Right kidney (tissue), 1 donor: ENCODE measurements around the gene GADD45A.
"Not testable (repeated sequence)": the region's sequence is repeated elsewhere in the genome, so short reads cannot be mapped to it uniquely, and the experiment has no call there.

Experiments
- DNase-seq: peaks from one replicate; pipeline ENCODE4 v3.0.0-alpha.2; 2016

Gene GADD45A

DNA sequence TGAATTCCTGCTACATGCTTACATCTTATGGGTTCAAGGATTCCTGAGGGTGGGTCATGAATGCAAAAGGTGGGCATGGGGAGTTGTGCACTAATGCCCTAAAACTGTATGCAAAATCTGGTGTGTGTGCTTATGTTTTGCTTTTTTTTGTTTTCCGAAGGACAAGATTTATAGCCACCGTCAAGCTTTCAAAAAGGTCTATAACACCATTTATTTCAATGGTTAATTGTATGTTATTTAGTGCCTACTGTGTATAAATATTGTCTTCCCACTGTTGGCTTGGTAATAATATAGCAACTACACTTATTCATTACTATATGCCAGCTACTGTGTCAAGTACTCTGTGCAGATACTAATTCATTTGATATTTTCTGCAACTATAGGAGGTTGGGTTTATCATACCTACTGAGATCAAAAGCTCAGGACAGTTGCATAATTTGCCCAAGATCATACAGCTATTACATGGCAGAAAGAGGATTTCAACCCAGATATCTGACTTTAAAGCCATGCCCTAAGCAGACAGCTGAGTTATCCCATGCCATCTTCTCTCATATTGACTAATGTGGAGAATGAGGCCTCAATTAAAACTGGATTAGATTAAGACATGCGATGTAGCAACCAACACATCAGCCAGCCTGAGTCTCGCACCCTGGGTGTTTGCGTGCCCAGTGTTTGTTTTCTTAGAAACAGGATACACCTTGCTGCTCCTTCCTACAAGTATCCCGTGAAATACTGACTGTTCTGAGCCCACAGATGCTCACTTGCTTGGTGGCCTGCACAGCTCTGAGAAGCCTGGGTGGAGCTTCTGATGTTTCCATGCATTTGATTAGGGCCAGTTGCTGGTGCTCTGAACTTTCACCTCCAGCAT lies 34.6 kb downstream of the GADD45A start:
- DNase-seq = no peak

DNA sequence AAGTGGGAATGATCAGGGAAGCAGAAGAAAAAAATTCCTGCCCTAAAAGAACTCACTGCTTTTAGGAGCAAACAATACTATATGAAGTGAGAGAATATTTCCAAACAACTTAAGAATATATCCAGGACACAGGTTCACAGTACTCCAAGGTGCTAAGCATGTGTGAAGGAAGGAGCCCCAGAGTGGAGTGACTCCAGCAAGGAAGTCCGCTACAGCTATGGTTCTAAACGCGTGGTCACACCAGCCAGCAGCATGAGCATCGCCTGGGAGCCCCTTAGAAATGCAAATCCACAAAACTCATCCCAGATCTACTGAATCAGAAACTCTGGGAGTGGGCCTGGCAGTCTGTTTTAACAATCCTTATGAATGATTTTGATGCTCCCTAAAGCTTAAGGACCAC lies 36.1 kb downstream of the GADD45A start:
- DNase-seq = no peak

DNA sequence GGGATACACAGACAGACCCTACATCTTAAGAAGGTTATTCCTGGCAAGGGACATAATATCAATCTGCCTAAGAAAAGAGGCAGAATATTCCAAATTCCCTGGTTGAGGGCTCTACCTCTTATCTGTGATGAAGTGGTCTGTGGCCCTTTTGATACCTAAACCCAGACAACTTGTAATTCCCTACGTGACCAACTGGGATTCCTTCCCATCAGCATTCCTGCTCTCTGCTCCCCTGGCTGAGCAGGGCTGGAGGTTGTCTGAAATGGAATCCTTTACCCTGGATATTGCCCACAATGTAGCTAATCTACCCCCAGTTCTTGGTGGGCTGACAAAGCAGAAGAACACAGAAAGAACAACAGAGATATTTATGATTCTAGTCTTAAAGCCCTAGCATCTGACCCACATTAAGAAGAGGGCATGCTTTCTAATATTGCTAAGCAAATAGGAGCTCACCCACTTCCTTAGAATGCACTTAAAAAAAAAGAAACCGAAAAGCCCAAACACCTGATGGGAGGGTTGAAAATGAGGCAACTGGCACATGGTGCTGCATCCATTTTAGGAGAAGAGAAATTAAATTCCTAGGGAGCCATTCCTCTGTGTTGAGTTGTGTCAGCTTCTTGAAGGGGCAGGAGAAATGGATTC lies 36.8 kb downstream of the GADD45A start:
- DNase-seq = no peak

GRCh38 chr1:67722292-67722944 lies 37.4 kb downstream of the GADD45A start:
- no peak for DNase-seq

DNA sequence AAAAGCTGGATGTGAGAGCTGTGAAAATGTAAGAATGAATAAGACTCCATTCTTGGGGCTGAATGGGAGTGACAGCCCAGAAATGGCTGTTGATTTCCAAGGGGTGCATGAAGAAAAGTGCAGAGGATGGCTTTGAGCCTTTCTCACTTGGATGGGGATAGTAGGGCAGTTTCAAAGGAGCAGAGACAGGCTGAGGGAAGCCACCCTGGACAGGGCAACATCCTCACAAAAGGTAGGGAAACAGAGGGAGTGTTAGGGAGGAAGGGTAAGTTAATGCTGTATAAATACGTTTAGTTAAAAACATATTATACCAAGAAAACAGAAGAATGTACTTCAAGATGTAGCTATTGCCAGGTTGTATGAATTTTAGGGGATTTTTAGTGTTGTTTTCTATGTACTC lies 38.1 kb downstream of the GADD45A start:
- DNase-seq = no peak

DNA sequence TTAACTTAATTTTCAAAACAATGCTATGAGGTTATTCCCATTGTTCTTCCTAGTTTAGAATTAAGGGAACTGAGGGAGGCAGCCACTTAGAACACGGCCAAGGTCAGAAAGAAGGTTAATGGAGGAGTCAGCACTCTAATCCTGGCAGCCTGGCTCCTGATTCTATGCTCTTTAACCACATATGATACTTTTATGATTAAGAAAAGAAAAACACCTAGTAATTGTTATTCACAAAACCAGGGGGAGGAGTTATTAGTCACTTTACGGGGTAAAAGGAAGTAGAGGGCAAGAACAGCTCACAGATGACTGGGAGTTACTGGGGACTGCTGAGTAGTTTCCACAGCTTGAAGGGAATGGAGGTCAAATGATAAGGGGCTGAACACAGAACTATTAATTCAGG lies 38.6 kb downstream of the GADD45A start:
- DNase-seq = no peak

GRCh38 chr1:67724928-67725560 lies 40.0 kb downstream of the GADD45A start:
- DNase-seq = no peak

GRCh38 chr1:67726224-67726623 lies 41.2 kb downstream of the GADD45A start:
- no peak for DNase-seq

DNA sequence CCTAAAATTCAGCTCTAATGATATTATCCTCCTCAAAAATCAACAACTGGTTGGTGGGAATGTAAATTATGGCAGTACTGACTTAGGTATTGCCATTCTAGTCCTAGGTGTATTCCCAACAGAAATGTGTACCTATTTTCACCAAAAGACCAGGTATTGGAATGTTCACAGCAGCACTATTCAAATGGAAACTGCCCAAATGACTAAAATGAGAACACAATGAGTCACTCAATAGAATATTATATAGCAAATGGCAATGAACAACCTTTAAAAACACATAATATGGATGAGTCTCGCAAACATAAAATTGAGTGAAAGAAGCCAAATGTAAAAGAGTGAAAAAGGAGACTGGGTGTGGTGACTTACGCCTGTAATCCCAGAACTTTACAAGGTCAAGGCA lies 44.9 kb downstream of the GADD45A start:
- DNase-seq = no peak

GRCh38 chr1:67730312-67730711 lies 45.3 kb downstream of the GADD45A start:
- DNase-seq = not testable (repeated sequence)

DNA sequence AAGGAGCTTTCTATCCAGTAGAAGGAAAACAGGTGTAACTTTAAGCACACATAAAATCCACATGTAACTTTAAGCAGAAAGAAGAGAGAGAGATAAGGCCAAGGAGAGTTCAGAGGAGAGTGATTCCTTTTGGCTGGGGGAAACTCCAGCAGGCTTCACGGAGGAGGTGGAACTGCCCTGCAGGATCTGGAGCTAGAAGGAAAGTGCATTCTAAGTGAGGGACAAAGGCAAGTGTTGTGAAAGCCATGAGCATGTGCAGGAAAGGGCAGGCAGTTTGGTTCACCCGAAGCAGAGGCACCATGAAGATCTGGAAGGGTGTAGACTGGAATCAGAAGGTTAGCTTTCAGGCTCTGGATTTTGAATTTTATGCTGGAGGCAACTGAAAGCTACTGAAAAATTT lies 46.3 kb downstream of the GADD45A start:
- DNase-seq = no peak

DNA sequence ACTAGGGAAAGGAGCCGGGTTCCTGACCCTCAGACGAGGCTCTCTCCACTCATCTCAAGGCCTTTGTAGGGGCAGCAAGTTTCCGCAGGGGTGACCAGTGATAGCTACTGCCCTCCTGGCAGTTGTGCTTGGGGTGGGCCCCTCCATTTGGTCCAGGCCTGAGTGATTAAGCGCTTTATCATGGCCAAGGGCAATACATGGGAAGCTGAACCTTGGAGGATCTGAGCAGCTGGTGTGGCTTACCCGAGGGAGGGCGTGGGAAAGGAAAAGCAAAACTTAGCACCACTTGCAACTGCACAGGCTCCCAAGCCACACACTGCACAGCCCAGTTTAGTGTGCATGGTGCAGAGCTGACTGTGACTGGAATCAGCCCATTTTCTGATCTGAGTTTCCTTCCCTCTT lies 47.8 kb downstream of the GADD45A start:
- DNase-seq = no peak

DNA sequence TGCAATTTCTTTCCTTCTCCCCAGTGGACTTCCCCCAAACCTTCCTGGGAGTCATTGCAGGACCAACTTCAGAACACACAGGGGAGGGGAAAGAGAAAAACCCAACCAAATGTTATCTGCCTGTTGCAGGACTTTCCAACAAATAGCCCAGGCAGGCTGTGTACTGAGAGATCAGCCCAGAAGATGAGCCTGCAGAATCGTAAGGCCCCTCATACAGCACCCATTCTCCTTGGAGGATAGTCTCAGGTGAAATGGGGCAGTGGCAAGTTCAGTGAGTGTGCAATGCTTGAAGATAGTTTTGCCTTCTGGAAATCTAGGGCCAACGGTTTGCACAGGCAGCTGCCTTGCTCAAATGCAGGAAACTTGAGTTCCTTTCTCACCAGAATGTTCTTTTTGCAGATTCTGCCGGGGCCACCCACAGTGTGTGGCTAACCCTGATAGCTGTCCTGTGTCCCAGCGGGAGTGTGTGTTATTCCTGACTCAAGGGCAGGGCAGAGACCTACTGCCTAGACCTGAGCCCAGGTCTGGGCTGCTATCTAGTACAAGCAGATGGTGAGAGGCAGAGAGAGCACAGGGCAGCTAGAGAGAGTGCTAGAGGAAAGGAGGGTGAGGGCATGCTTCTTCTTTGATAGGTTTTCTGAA lies 48.8 kb downstream of the GADD45A start:
- no peak for DNase-seq

DNA sequence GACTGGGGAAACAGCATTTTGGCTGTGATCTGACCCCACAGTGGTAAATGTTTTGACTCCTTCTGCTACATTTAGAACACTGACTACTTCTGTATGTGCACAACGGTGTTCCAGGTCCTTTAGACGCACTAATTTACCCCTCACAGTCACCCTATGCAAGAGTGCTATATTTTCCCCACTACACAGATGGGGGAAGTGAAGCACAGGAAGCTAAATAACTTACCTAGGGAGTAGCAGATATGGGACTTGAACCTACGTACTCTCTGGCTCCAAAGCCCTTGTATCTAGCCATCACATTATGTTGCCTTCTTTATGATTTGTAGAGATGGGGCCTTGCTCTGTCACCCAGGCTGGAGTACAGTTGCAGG lies 49.3 kb downstream of the GADD45A start:
- DNase-seq = no peak

- no peak for DNase-seq
These were observed 50.2 kb downstream of the GADD45A start for GRCh38 chr1:67735206-67735605.

DNA sequence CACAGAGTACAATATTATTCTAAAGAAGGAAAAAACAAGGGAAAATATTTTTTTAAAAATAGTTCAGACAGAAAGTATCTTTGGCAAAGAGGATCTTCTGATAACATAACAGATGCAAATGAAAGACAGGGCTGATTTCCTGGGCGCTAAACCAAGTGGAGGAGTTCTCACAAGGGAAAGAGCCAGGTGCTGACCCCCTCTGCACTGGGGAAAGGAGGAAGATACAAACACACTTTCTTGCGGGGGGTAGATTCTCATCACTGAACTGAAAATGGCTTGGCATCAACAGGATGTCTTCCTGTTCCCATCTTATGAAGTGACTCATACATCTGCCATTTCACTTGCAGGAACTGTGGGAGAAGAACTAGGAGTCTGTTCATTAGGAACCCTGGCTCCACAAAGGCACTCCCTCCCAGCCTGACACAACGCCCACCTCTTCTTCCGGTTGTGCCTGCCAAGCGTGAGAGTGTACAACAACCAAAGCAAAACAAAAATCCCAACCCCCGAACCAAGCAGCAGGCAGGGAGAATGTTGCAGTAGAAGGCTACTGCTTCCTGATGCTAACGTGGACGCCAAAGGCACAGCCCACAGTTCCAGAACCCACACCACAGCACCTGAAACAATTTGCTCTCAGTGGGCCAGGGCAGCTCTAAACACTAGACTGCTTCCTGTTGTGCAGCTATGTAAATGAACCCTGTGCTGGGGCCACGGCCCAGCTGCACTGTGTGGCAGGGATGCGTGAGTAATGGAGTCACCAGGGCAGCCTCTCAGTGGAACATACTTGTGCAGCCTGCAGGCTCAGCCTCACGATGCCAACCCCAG lies 51.0 kb downstream of the GADD45A start:
- DNase-seq = peak; percentile 44

DNA sequence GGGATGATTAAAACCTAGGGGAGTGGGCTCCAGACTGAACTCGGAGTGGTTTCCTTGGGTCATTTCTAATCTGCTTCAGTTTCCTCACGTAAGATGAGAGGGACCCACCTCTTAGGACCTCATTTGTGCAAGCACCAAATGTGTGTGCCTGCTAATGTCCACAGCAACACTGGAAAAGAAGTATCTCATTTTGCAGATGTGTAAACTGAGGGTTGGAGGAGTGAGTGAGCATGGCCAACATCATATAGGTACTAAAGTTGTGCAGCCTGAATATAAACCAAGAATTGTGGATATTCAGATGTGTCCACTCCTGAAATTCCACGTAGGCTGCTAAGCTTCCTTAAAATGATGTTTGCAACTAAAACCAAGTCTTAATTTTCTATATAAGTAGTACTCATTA lies 51.7 kb downstream of the GADD45A start:
- DNase-seq = no peak

DNA sequence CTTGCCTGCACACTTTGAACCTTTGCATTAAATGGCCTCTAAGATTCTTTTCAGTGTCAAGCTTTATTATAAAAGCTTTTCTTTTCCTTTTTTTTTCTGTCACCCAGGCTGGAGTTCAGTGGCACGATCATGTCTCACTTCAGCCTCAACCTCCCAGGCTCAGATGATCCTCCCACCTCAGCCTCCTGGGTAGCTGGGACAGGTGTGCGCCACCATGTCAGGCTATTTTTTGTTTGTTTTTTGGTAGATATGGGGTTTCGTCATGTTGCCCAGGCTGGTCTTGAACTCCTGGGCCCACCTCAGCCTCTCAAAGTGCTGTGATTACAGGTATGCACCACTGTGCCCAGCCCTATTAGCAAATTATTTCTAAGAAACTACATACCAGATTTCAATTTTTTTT lies 52.9 kb downstream of the GADD45A start:
- DNase-seq = no peak
